OCI-LY7 (cell line): ENCODE results near the gene TMEM59L.

Source experiments
- CTCF ChIP-seq: fragments of 200-600 bp; sonication (generic); conservative IDR thresholded peaks from 2 replicates; pipeline ENCODE4 v1.5.1; 2014; ENCODE audit warnings: mild to moderate bottlenecking, antibody characterized with exemption, low read length, moderate library complexity, mixed read lengths
- EZH2phosphoT487 ChIP-seq: fragments of 200-600 bp; sonication (generic); IDR thresholded peaks from 2 replicates; pipeline ENCODE4 v1.6.1; 2018; ENCODE audit warnings: low read depth, borderline replicate concordance, mild to moderate bottlenecking, mixed run types, antibody characterized with exemption, low read length, moderate library complexity, mixed read lengths

DNA sequence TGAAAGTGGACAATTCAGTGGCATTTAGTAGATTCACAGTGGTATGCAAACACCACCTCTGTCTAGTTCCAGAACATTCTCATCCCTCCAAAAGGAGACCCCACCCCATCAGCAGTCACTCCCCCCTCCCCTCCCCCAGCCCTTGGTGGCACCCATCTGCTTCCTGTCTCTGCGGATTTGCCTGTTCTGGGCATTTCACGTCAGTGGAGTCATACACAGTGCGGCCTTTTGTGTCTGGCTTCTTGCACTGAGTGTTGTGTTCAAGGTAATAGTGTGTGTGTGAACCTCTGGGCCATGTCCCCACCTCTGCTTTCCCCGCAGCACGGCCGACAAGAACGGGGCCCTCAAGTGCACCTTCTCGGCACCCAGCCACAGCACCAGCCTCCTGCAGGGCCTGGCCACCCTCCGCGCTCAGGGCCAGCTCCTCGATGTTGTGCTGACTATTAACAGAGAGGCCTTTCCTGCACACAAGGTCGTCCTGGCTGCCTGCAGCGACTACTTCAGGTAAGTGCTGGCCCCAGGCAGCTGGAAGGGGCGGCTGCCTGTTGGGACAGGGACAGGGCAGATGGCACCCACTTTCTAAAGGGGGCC, 51.4 kb downstream of the TMEM59L start:
- TF ChIP-seq CTCF (no peak), EZH2phosphoT487 (no peak)
